Right lobe of liver (tissue), 6 donors: Measurements from ENCODE around the gene TNNI3. TPM values are rescaled to one million over a fixed set of nuclear protein-coding genes. Genes with fewer than 3 reads are reported as not detected.

Experiments used
- ATAC-seq, 4 donors: fragments of 200-7000 bp; cut with Tn5 transposase; one replicate each; pipeline ENCODE4 v1.9.1; 2020; ENCODE audit warnings: mild to moderate bottlenecking in 4 of 4, moderate library complexity in 4 of 4
- DNase-seq, 3 donors: peaks; one replicate each; pipeline ENCODE4 v3.0.0-alpha.2; 2020
- H3K27ac ChIP-seq, 3 donors: fragments of 200-600 bp; one replicate each; pipeline ENCODE4 v1.8.0; 2022
- H3K27me3 ChIP-seq, 2 donors: fragments of 200-600 bp; one replicate each; pipeline ENCODE4 v1.8.0; 2022
- H3K36me3 ChIP-seq, 4 donors: fragments of 200-600 bp; sonication (generic) in 1 of 4; one replicate each; pipeline versions ENCODE4 v1.5.1 to v1.8.0; 2017 to 2022; ENCODE audit warnings: control low read depth in 1 of 4
- H3K4me1 ChIP-seq, 4 donors: fragments of 200-600 bp; sonication (generic) in 1 of 4; one replicate each; pipeline versions ENCODE4 v1.5.1 to v1.8.0; 2017 to 2022; ENCODE audit warnings: control low read depth in 1 of 4
- H3K4me3 ChIP-seq, 3 donors: fragments of 200-600 bp; one replicate each; pipeline ENCODE4 v1.8.0; 2022
- H3K9me3 ChIP-seq, 4 donors: fragments of 200-600 bp; sonication (generic) in 1 of 4; one replicate each; pipeline versions ENCODE4 v1.5.1 to v1.8.0; 2017 to 2022; ENCODE audit warnings: control low read depth in 1 of 4
- CTCF ChIP-seq, 4 donors: fragments of 200-600 bp in 3 of 4; fragments of 450-650 bp in 1 of 4; IDR thresholded peaks; one replicate each; pipeline versions ENCODE4 v1.5.1 to v1.8.0; 2016 to 2022; ENCODE audit warnings: antibody characterized with exemption in 4 of 4, mild to moderate bottlenecking in 2 of 4
- POLR2A ChIP-seq: fragments of 450-650 bp; IDR thresholded peaks from one replicate; pipeline ENCODE4 v1.6.1; 2017; ENCODE audit warnings: antibody characterized with exemption, mild to moderate bottlenecking
- WGBS: methylation state at CpG from one replicate; pipeline ENCODE4 v1.1.6; 2018; ENCODE audit warnings: low coverage, low lambda C conversion rate; ENCODE audit not compliant: insufficient coverage; ENCODE audit errors: missing lambda C conversion rate; 5-methylcytosine and 5-hydroxymethylcytosine counted together
- intact Hi-C, 2 donors: fragments of 100-400 bp; cut with DNase I; formaldehyde crosslinking; loops; one replicate each; pipeline versions ENCODE4 v1.11.2 to v1.14.1; 2022
- total RNA-seq, 6 experiments: library from RNA; depleted of rRNA in 2 of 6; stranded (reverse); fragments of >200 nt in 2 of 6; fragmentation: NEBNext Ultra II Directional in 3 of 6; extraction: Animal tissue kit (Norgen Biotek cat#: 25700) in 3 of 6; gene quantifications; one replicate each; pipeline versions ENCODE4 v1.1.0 to v1.2.4, GENCODE V29; 2016 to 2023
- donor health status: DM: no; HTN: yes; CAD: no.
- donor health status: DM: no; HTN: no; CAD: no.
- donor health status: DM: no; HTN: no; CAD: no.
- donor health status: DM: no; HTN: yes; CAD: no.
- donor health status: DM: no; HTN: yes; CAD: no.

Gene TNNI3
- total RNA-seq, 6 experiments from 2014 or later: 0.43 to 0.83 (median 0.62) TPM; not detected in 3

GRCh38 chr19:55146078-55146704 is 11.3 kb downstream of the TNNI3 start:
- intact Hi-C loops: loop anchor here (10.0 kb wide), 3 partner anchors 269 to 349 kb away; no protein-coding TSS in a partner anchor
- Histone ChIP-seq H3K4me1 (peaks cover 0 to 3% (median 0%) of the 10 kb centered on the region in 4 donors), H3K9me3 (no peaks in the 10 kb centered on the region), H3K27me3 (peaks cover 0 to 6% of the 10 kb centered on the region in 2 donors), H3K4me3 (no peak overlapping the region), H3K27ac (no peak overlapping the region), H3K36me3 (no peaks in the 10 kb centered on the region)
- DNase-seq (no peak), ATAC-seq (no peak)
- 1% methylated on average over 18 of the region's 41 CpGs for WGBS
- TF ChIP-seq POLR2A (no peak), CTCF (IDR thresholded peaks at IDR 0.05) (peak in 3 of 4 donors; percentile 15 to 25 (median 17))

GRCh38 chr19:55145232-55145631 is 12.3 kb downstream of the TNNI3 start:
- H3K27ac ChIP-seq: no peak overlapping the region

GRCh38 chr19:55141696-55142095 is 15.8 kb downstream of the TNNI3 start:
- intact Hi-C loops: loop anchor here (10.0 kb wide), 3 partner anchors 273 to 353 kb away; no protein-coding TSS in a partner anchor

More at GRCh38 chr19:55145232-55145631, 12.3 kb downstream of the TNNI3 start:
- peak in 1 of 4 donors; percentile 25 for ATAC-seq
- DNase-seq: no peak
- no peak overlapping the region for H3K4me3 ChIP-seq
- H3K27me3 ChIP-seq: peaks cover 0 to 6% of the 10 kb centered on the region in 2 donors
- H3K9me3 ChIP-seq: no peaks in the 10 kb centered on the region
- TF ChIP-seq CTCF (IDR thresholded peaks at IDR 0.05) (no peak), POLR2A (no peak)
- no peaks in the 10 kb centered on the region for H3K36me3 ChIP-seq
- H3K4me1 ChIP-seq: peaks cover 0 to 6% (median 0%) of the 10 kb centered on the region in 4 donors
- intact Hi-C loops: loop anchor here (10.0 kb wide), 3 partner anchors 270 to 350 kb away; no protein-coding TSS in a partner anchor
- WGBS: 4% methylated on average over 3 of the region's 3 CpGs

DNA sequence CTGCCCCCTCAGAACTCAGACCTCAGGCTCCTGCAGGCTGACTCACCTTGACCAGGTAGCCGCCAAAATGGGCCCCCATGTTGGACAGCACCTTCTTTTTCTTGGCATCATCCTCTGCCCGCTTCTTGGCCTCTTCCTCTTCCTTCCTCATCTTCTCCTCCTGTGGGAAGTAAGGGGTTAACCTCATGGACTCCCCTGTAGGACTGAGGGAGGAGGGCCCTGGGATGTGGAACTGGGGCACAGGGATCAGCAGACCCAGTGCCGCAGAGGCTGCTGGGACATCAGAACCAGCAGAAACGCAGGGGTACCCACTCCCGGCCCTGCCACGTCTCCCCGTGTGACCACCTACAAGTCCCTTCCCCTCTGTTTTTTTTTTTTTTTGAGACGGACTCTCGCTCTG is 19.6 kb downstream of the TNNI3 start:
- Histone ChIP-seq H3K36me3 (no peaks in the 10 kb centered on the region), H3K9me3 (no peaks in the 10 kb centered on the region), H3K4me3 (no peak overlapping the region), H3K27ac (no peak overlapping the region), H3K27me3 (peaks cover 0 to 9% of the 10 kb centered on the region in 2 donors), H3K4me1 (peaks cover 0 to 6% (median 0%) of the 10 kb centered on the region in 4 donors)
- intact Hi-C loops: no loop called here
- WGBS: 48% methylated on average over 5 of the region's 9 CpGs
- DNase-seq (no peak), ATAC-seq (no peak)
- TF ChIP-seq POLR2A: no peak

More at GRCh38 chr19:55141696-55142095, 15.8 kb downstream of the TNNI3 start:
- Histone ChIP-seq H3K4me3 (no peak overlapping the region), H3K9me3 (no peaks in the 10 kb centered on the region), H3K4me1 (peaks cover 0 to 6% (median 0%) of the 10 kb centered on the region in 4 donors), H3K36me3 (no peaks in the 10 kb centered on the region), H3K27me3 (peaks cover 0 to 6% of the 10 kb centered on the region in 2 donors), H3K27ac (no peak overlapping the region)
- DNase-seq (no peak), ATAC-seq (no peak)
- 29% methylated on average over 16 of the region's 21 CpGs for WGBS
- TF ChIP-seq CTCF (IDR thresholded peaks at IDR 0.05) (no peak), POLR2A (no peak)

DNA sequence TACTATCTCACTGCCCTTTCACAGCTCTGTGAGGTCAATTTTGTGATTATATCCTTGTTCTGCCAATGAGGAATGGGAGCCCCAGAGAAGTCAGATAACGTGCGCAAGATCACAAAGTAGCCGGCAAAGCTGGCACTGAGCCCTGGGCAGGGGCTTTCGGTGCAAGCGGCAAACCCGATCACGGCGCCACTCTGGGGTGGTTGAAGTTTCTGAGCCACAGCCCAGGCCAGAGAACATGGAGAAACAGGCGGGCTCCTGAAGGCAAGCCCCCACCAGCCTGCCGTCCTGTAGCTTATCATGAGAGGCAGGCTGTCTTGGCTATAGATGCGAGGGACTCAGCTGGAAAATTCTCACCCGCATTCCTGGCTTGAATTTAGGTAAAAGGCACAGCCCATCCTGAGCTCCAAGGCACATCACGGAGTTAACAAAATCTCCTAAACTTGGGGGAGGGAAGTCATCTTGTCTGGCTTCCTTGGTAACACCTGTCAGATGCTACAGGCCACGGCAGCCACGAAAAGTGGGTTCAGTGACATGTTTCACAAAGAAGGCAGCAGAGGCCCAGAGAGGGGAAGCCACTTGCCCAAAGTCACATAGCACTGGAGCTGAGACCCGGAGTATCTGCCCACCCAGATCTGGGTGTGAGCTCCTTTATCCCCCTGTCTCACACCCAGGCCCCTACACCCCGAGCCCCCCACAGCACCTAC is 21.0 kb downstream of the TNNI3 start:
- no peak for ATAC-seq
- 71% methylated on average over 9 of the region's 17 CpGs for WGBS
- Histone ChIP-seq H3K27me3 (peaks cover 0 to 3% of the 10 kb centered on the region in 2 donors), H3K4me3 (no peak overlapping the region), H3K9me3 (no peaks in the 10 kb centered on the region), H3K4me1 (peaks cover 0 to 6% (median 0%) of the 10 kb centered on the region in 4 donors), H3K27ac (no peak overlapping the region), H3K36me3 (no peaks in the 10 kb centered on the region)
- DNase-seq: no peak
- intact Hi-C loops: no loop called here
- TF ChIP-seq POLR2A: no peak
- TF ChIP-seq CTCF (IDR thresholded peaks at IDR 0.05): no peak
